Testis (tissue), 2 donors: Measurements from ENCODE around the gene CMTM6.

Experiments used
- POLR2A ChIP-seq: fragments of 450-650 bp; IDR thresholded peaks from one replicate; pipeline ENCODE4 v1.6.1; 2017; ENCODE audit warnings: antibody characterized with exemption, mild to moderate bottlenecking, moderate library complexity
- TF ChIP-seq, protein P1 (sequence below), 3 experiments: fragments of 450-650 bp in 2 of 3; fragments of 200-600 bp in 1 of 3; sonication (generic) in 1 of 3; IDR thresholded peaks; one replicate each; pipeline ENCODE4 v1.5.1; 2016 to 2019; ENCODE audit warnings: antibody characterized with exemption in 3 of 3, mild to moderate bottlenecking in 2 of 3, moderate library complexity in 1 of 3

DNA sequence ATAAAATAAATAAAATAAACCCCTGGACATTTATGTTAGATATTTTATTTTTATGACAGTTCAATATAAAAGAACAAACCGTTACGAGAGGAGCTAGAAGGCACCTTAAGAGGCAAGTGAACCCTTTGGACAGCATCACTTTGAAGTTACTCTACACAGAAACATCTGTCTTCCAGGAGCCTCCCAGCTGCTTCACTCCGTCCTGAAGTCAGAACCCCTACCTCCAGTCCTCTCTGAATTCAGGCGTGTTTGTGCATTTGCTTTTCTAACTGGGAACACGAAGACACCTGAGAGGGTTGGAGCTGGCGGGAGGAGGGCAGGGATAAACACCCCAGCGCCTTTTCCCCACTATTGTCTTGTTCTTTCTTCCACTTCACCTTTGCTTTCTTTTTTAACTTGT, 64.8 kb downstream of the CMTM6 start:
- TF ChIP-seq, protein P1, sequence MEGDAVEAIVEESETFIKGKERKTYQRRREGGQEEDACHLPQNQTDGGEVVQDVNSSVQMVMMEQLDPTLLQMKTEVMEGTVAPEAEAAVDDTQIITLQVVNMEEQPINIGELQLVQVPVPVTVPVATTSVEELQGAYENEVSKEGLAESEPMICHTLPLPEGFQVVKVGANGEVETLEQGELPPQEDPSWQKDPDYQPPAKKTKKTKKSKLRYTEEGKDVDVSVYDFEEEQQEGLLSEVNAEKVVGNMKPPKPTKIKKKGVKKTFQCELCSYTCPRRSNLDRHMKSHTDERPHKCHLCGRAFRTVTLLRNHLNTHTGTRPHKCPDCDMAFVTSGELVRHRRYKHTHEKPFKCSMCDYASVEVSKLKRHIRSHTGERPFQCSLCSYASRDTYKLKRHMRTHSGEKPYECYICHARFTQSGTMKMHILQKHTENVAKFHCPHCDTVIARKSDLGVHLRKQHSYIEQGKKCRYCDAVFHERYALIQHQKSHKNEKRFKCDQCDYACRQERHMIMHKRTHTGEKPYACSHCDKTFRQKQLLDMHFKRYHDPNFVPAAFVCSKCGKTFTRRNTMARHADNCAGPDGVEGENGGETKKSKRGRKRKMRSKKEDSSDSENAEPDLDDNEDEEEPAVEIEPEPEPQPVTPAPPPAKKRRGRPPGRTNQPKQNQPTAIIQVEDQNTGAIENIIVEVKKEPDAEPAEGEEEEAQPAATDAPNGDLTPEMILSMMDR (IDR thresholded peaks at IDR 0.05), result no peak
- TF ChIP-seq POLR2A, result no peak
